GM12878 (cell line): ENCODE results near the gene PRKAG2. TPM values are rescaled to one million over a fixed set of nuclear protein-coding genes. Genes with fewer than 3 reads are reported as not detected.

ENCODE experiments used
- ATAC-seq: fragments of 200-7000 bp; cut with Tn5 transposase; 3 replicates; pipeline ENCODE4 v1.9.1; 2020; ENCODE audit warnings: mild to moderate bottlenecking, moderate library complexity
- BruUV-seq: library from RNA; stranded (reverse); fragments of 400-500 nt; replicated peaks from 2 replicates; lab custom pipeline; 2021; lab: Mats Ljungman, UMichigan
- CTCF ChIA-PET: fragments of 300-600 bp; sonication (Branson Sonifier 250); formaldehyde crosslinking; extraction: SDS; loops from one replicate; lab custom pipeline; 2021; ENCODE audit warnings: inconsistent platforms; lab: Yijun Ruan, JAX
- POLR2A ChIA-PET: fragments of 350-600 bp; formaldehyde crosslinking; extraction: SDS; loops from one replicate; lab custom pipeline; 2021; ENCODE audit warnings: inconsistent platforms; lab: Charles Lee
- RAD21 ChIA-PET: fragments of 300-600 bp; sonication (Branson Sonifier 250); formaldehyde crosslinking; loops from one replicate; lab custom pipeline; 2023; ENCODE audit warnings: antibody characterized with exemption; ENCODE audit not compliant: unreplicated experiment; lab: Charles Lee
- SMC1A ChIA-PET: fragments of 300-600 bp; sonication (Branson Sonifier 250); formaldehyde crosslinking; loops from one replicate; lab custom pipeline; 2023; ENCODE audit not compliant: unreplicated experiment, uncharacterized antibody; lab: Charles Lee
- DNase-seq: peaks from one replicate; pipeline ENCODE4 v3.0.0-alpha.2; 2011; ENCODE audit warnings: low read depth, low spot score
- FAIRE-seq: peaks from 3 replicates; lab custom pipeline; 2011; peaks lifted over from hg19 to GRCh38; lab: Jason Lieb, UNC
- H2AFZ ChIP-seq: 2 replicates; pipeline ENCODE4 v1.6.0; 2011; ENCODE audit warnings: low read depth, low read length, control low read depth; ENCODE audit not compliant: control insufficient read depth
- H3K27ac ChIP-seq: 2 replicates; pipeline ENCODE4 v1.5.1; 2011; ENCODE audit warnings: control low read depth; ENCODE audit not compliant: control insufficient read depth, insufficient read depth
- H3K27me3 ChIP-seq, 2 experiments: replicated peaks in 1 of 2; 2 replicates each; pipeline versions ENCODE4 v1.6.0 to v1.6.1; 2011; ENCODE audit warnings: low read length in 1 of 2; ENCODE audit not compliant: control insufficient read depth in 2 of 2, insufficient read depth in 2 of 2
- H3K36me3 ChIP-seq, 2 experiments: 2 replicates each; pipeline ENCODE4 v1.5.1; 2011; ENCODE audit warnings: low read length in 1 of 2; ENCODE audit not compliant: control insufficient read depth in 2 of 2, insufficient read depth in 2 of 2
- H3K4me1 ChIP-seq: 2 replicates; pipeline ENCODE4 v1.6.1; 2011; ENCODE audit warnings: mild to moderate bottlenecking, low read length, moderate library complexity, mixed read lengths; ENCODE audit not compliant: control insufficient read depth, insufficient read depth
- H3K4me2 ChIP-seq: 2 replicates; pipeline ENCODE4 v1.6.0; 2011; ENCODE audit warnings: control low read depth; ENCODE audit not compliant: control insufficient read depth, insufficient read depth
- H3K4me3 ChIP-seq: fragments of 200-600 bp; sonication (generic); 2 replicates; pipeline ENCODE4 v1.5.1; 2016
- H3K79me2 ChIP-seq: 2 replicates; pipeline ENCODE4 v1.6.0; 2011; ENCODE audit warnings: low read length; ENCODE audit not compliant: control insufficient read depth, insufficient read depth
- H3K9ac ChIP-seq: 2 replicates; pipeline ENCODE4 v1.8.0; 2011; ENCODE audit warnings: low read length, control low read depth, mixed read lengths; ENCODE audit not compliant: control insufficient read depth, insufficient read depth
- H3K9me3 ChIP-seq: replicated peaks from 3 replicates; pipeline ENCODE4 v1.5.1; 2011; ENCODE audit warnings: mild to moderate bottlenecking, low read length; ENCODE audit not compliant: control insufficient read depth, insufficient read depth
- H4K20me1 ChIP-seq: 2 replicates; pipeline ENCODE4 v1.6.0; 2011; ENCODE audit not compliant: control insufficient read depth, insufficient read depth
- ATF7 ChIP-seq: fragments of 450-650 bp; IDR thresholded peaks from 2 replicates; pipeline ENCODE4 v1.6.1; 2016; ENCODE audit warnings: low read depth, mild to moderate bottlenecking
- BCL3 ChIP-seq: IDR thresholded peaks from 2 replicates; pipeline ENCODE4 v1.6.1; 2011; ENCODE audit warnings: borderline replicate concordance, low read depth, mild to moderate bottlenecking, moderate library complexity, low read length; ENCODE audit not compliant: insufficient read depth, poor library complexity, severe bottlenecking
- BHLHE40 ChIP-seq, 2 experiments: fragments of 450-650 bp in 1 of 2; IDR thresholded peaks; 2 replicates each; pipeline ENCODE4 v1.6.1; 2011 to 2017; ENCODE audit warnings: low read depth in 2 of 2, borderline replicate concordance in 1 of 2, improper control_type of control experiment in 1 of 2, low read length in 1 of 2, mild to moderate bottlenecking in 1 of 2
- BRCA1 ChIP-seq: IDR thresholded peaks from 2 replicates; pipeline ENCODE4 v1.6.1; 2011; ENCODE audit warnings: low read depth, low read length, improper control_type of control experiment
- EP300 ChIP-seq, 2 experiments: fragments of 150-350 bp in 1 of 2; IDR thresholded peaks; 2 replicates each; pipeline ENCODE4 v1.6.1; 2011 to 2012; ENCODE audit warnings: low read depth in 2 of 2, low read length in 2 of 2, borderline replicate concordance in 1 of 2, improper control_type of control experiment in 1 of 2, inconsistent platforms in 1 of 2; ENCODE audit not compliant: control insufficient read depth in 1 of 2
- FOXK2 ChIP-seq: fragments of 450-650 bp; IDR thresholded peaks from 2 replicates; pipeline ENCODE4 v1.6.1; 2017; ENCODE audit warnings: mild to moderate bottlenecking, moderate library complexity
- MTA2 ChIP-seq: fragments of 450-650 bp; IDR thresholded peaks from 2 replicates; pipeline ENCODE4 v1.6.1; 2016; ENCODE audit warnings: low read depth, mild to moderate bottlenecking, moderate library complexity
- NFXL1 ChIP-seq: fragments of 450-650 bp; IDR thresholded peaks from 2 replicates; pipeline ENCODE4 v1.6.1; 2017; ENCODE audit warnings: antibody characterized with exemption, mild to moderate bottlenecking, borderline replicate concordance
- RCOR1 ChIP-seq: conservative IDR thresholded peaks from 2 replicates; pipeline ENCODE4 v1.6.1; 2012; ENCODE audit warnings: low read depth, low read length, improper control_type of control experiment
- RELA ChIP-seq: fragments of 450-650 bp; IDR thresholded peaks from 2 replicates; pipeline ENCODE4 v1.8.0; 2014; ENCODE audit warnings: borderline replicate concordance; ENCODE audit not compliant: partially characterized antibody
- STAT3 ChIP-seq: IDR thresholded peaks from 2 replicates; pipeline ENCODE4 v1.6.1; 2011; ENCODE audit warnings: low read depth, low read length, improper control_type of control experiment
- TAF1 ChIP-seq: IDR thresholded peaks from 2 replicates; pipeline ENCODE4 v1.6.1; 2011; ENCODE audit warnings: mild to moderate bottlenecking, low read depth, low read length, borderline replicate concordance
- ZBED1 ChIP-seq: IDR thresholded peaks from 2 replicates; pipeline ENCODE4 v1.6.1; 2016; ENCODE audit warnings: borderline replicate concordance
- ZSCAN29 ChIP-seq: fragments of 450-650 bp; IDR thresholded peaks from 2 replicates; pipeline ENCODE4 v1.6.1; 2017; ENCODE audit warnings: mild to moderate bottlenecking, moderate library complexity
- WGBS: methylation state at CpG from one replicate; pipeline ENCODE4 v1.1.6; 2016; ENCODE audit warnings: low lambda C conversion rate; ENCODE audit not compliant: insufficient replicate concordance, insufficient coverage; ENCODE audit errors: missing lambda C conversion rate; 5-methylcytosine and 5-hydroxymethylcytosine counted together
- in situ Hi-C: fragments of 300-500 bp; cut with MboI; formaldehyde crosslinking; loops from 9 replicates; pipeline ENCODE4 v1.14.3; 2018; ENCODE audit warnings: mixed read lengths
- intact Hi-C: fragments of 100-400 bp; cut with micrococcal nuclease; formaldehyde crosslinking; loops from one replicate; pipeline ENCODE4 v1.14.2; 2022; ENCODE audit not compliant: unreplicated experiment
- polyA plus RNA-seq, 11 experiments: library from polyadenylated mRNA; depleted of rRNA in 4 of 11; unstranded in 6 of 11; stranded (reverse) in 5 of 11; fragments of >200 nt; fragmentation: Nextera tagmentation in 4 of 11; fragmentation: Illumina TruSeq in 1 of 11; extraction: Ambion mirVana in 4 of 11; extraction: Trizol in 1 of 11; gene quantifications; 1 replicate in 1 of 11; 2 replicates in 10 of 11; pipeline versions ENCODE4 v1.2.1 to v1.2.3, GENCODE V29; 2011 to 2016; ENCODE audit warnings: inconsistent platforms in 2 of 11, missing spikeins in 2 of 11, low read depth in 1 of 11
- total RNA-seq, 4 experiments: library from RNA; depleted of rRNA in 3 of 4; stranded (reverse); fragments of >200 nt in 3 of 4; fragmentation: Illumina TruSeq in 1 of 4; extraction: Trizol in 1 of 4; gene quantifications; 2 replicates each; pipeline versions ENCODE4 v1.2.1 to v1.2.3, GENCODE V29; 2013 to 2021

The PRKAG2 gene
- total and polyA plus RNA-seq, 10 of the 15 experiments (the other 5 are each of a cell fraction or from before 2014, with no cell fraction given): 3.4 to 8.9 (median 6.8) TPM

GRCh38 chr7:151813445-151813844 lies 63.5 kb downstream of the PRKAG2 start:
- 63% methylated on average over 10 of the region's 10 CpGs for WGBS
- TF ChIP-seq BRCA1: no peak
- Histone ChIP-seq H3K27me3 (peaks cover 0 to 4% of the 10 kb centered on the region in 2 experiments; a peak in 3 of 4 replicates), H3K27ac (no peak overlapping the region), H3K36me3 (no peaks in the 10 kb centered on the region), H3K9ac (no peak overlapping the region), H3K4me2 (no peak overlapping the region), H3K79me2 (no peaks in the 10 kb centered on the region), H3K4me3 (no peak overlapping the region), H4K20me1 (no peaks in the 10 kb centered on the region), H3K9me3 (no peaks in the 10 kb centered on the region), H2AFZ (no peak overlapping the region), H3K4me1 (no peaks in the 10 kb centered on the region)
- BruUV-seq: no TSS peak
- ChIA-PET SMC1A (no interaction called here), RAD21 (no interaction called here), POLR2A (no interaction called here), CTCF (no interaction called here)
- FAIRE-seq (no peak), DNase-seq (no peak), ATAC-seq (no peak)
- intact Hi-C loops (no loop called here), in situ Hi-C loops (no loop called here)

- no peak for ATAC-seq
- H3K79me2 ChIP-seq: no peaks in the 10 kb centered on the region
- ChIA-PET RAD21 (no interaction called here), CTCF (no interaction called here), POLR2A (no interaction called here), SMC1A (no interaction called here)
- WGBS: 75% methylated on average over 9 of the region's 9 CpGs
- FAIRE-seq: no peak
- H3K9ac ChIP-seq: no peak overlapping the region
- no peaks in the 10 kb centered on the region for H3K36me3 ChIP-seq
- H3K9me3 ChIP-seq: no peaks in the 10 kb centered on the region
- no peak overlapping the region for H3K4me3 ChIP-seq
- H3K4me2 ChIP-seq: no peak overlapping the region
- no peak for DNase-seq
- peaks cover 0 to 2% of the 10 kb centered on the region in 2 experiments; a peak in 2 of 4 replicates for H3K27me3 ChIP-seq
- BruUV-seq: no TSS peak
- intact Hi-C loops (no loop called here), in situ Hi-C loops (no loop called here)
- H4K20me1 ChIP-seq: no peaks in the 10 kb centered on the region
- no peak overlapping the region for H3K27ac ChIP-seq
- H2AFZ ChIP-seq: no peak overlapping the region
- TF ChIP-seq ZSCAN29 (no peak), STAT3 (no peak), BCL3 (no peak), EP300 (IDR thresholded peaks at IDR 0.05; ENCODE audit: borderline replicate concordance in 1 of 2, control insufficient read depth in 1 of 2, low read depth in 2 of 2, low read length in 2 of 2) (no peak), TAF1 (no peak), NFXL1 (no peak), ATF7 (no peak), MTA2 (no peak), FOXK2 (no peak), RCOR1 (no peak), ZBED1 (no peak), BHLHE40 (IDR thresholded peaks at IDR 0.05; ENCODE audit: borderline replicate concordance in 1 of 2, low read depth in 2 of 2, low read length in 1 of 2) (no peak), RELA (no peak)
- no peaks in the 10 kb centered on the region for H3K4me1 ChIP-seq
Observed at GRCh38 chr7:151812967-151813366, 63.9 kb downstream of the PRKAG2 start.
